PC-3 (cell line): ENCODE results near the gene VIPR2. TPM values are rescaled to one million over a fixed set of nuclear protein-coding genes. Genes with fewer than 3 reads are reported as not detected.

Source experiments
- ATAC-seq: fragments of 200-7000 bp; cut with Tn5 transposase; 2 replicates; pipeline ENCODE4 v1.9.1; 2020; ENCODE audit warnings: mild to moderate bottlenecking, moderate library complexity
- BruUV-seq: library from RNA; stranded (reverse); fragments of 400-500 nt; replicated peaks from 2 replicates; lab custom pipeline; 2021; lab: Mats Ljungman, UMichigan
- CTCF ChIA-PET: fragments of 300-600 bp; sonication (Branson Sonifier 250); formaldehyde crosslinking; loops from one replicate; lab custom pipeline; 2022; ENCODE audit warnings: antibody characterized with exemption; lab: Charles Lee
- POLR2A ChIA-PET: fragments of 300-600 bp; sonication (Branson Sonifier 250); formaldehyde crosslinking; loops from one replicate; lab custom pipeline; 2022; ENCODE audit warnings: antibody characterized with exemption; ENCODE audit not compliant: unreplicated experiment; lab: Charles Lee
- DNase-seq: peaks from one replicate; pipeline ENCODE4 v3.0.0-alpha.2; 2015
- H2AFZ ChIP-seq: fragments of 300-600 bp; sonication (generic); 2 replicates; pipeline ENCODE4 v1.6.0; 2016; ENCODE audit warnings: antibody characterized with exemption, low read length
- H3F3A ChIP-seq: fragments of 300-600 bp; sonication (generic); one replicate; pipeline ENCODE4 v1.6.0; 2017; ENCODE audit warnings: antibody characterized with exemption, low read length, control low read depth, mild to moderate bottlenecking; ENCODE audit not compliant: unreplicated experiment
- H3K27ac ChIP-seq: fragments of 300-600 bp; sonication (generic); 2 replicates; pipeline ENCODE4 v1.5.1; 2016; ENCODE audit warnings: mild to moderate bottlenecking, low read length
- H3K27me3 ChIP-seq: fragments of 300-600 bp; sonication (generic); 2 replicates; pipeline ENCODE4 v1.6.1; 2016; ENCODE audit warnings: low read length, mixed read lengths
- H3K36me3 ChIP-seq: fragments of 300-600 bp; sonication (generic); 2 replicates; pipeline ENCODE4 v1.6.1; 2016; ENCODE audit warnings: low read depth, mixed run types, low read length, mixed read lengths
- H3K4me1 ChIP-seq: fragments of 300-600 bp; sonication (generic); 2 replicates; pipeline ENCODE4 v1.5.1; 2016; ENCODE audit warnings: low read length; ENCODE audit not compliant: insufficient read depth
- H3K4me2 ChIP-seq: fragments of 300-600 bp; sonication (generic); 2 replicates; pipeline ENCODE4 v1.6.0; 2016; ENCODE audit warnings: low read length
- H3K4me3 ChIP-seq: fragments of 300-600 bp; sonication (generic); 2 replicates; pipeline ENCODE4 v1.5.1; 2016; ENCODE audit warnings: mild to moderate bottlenecking, low read length, mixed read lengths
- H3K79me2 ChIP-seq: fragments of 300-600 bp; sonication (generic); 2 replicates; pipeline ENCODE4 v1.6.1; 2017; ENCODE audit warnings: low read length, mixed read lengths
- H3K9ac ChIP-seq: fragments of 300-600 bp; sonication (generic); 2 replicates; pipeline ENCODE4 v1.6.0; 2016; ENCODE audit warnings: mild to moderate bottlenecking, low read length
- H3K9me2 ChIP-seq: fragments of 300-600 bp; sonication (generic); replicated peaks from 2 replicates; pipeline ENCODE4 v1.6.1; 2016; ENCODE audit warnings: mixed run types, low read length, mixed read lengths
- H3K9me3 ChIP-seq: fragments of 300-600 bp; sonication (generic); 2 replicates; pipeline ENCODE4 v1.6.1; 2016; ENCODE audit warnings: low read length, mixed read lengths
- H4K20me1 ChIP-seq: fragments of 300-600 bp; sonication (generic); 2 replicates; pipeline ENCODE4 v1.6.1; 2016; ENCODE audit warnings: low read length, mixed read lengths
- CTCF ChIP-seq: fragments of 300-600 bp; sonication (generic); conservative IDR thresholded peaks from 2 replicates; pipeline ENCODE4 v1.5.1; 2017; ENCODE audit warnings: antibody characterized with exemption, low read depth, mild to moderate bottlenecking, low read length
- EZH2 ChIP-seq: fragments of 300-600 bp; sonication (generic); IDR thresholded peaks from one replicate; pipeline ENCODE4 v1.6.1; 2017; ENCODE audit warnings: antibody characterized with exemption, mild to moderate bottlenecking, low read length; ENCODE audit not compliant: unreplicated experiment
- EZH2phosphoT487 ChIP-seq: fragments of 300-600 bp; sonication (generic); IDR thresholded peaks from 2 replicates; pipeline ENCODE4 v1.6.1; 2018; ENCODE audit warnings: mild to moderate bottlenecking, antibody characterized with exemption, low read length, borderline replicate concordance
- intact Hi-C: fragments of 100-400 bp; cut with micrococcal nuclease; formaldehyde crosslinking; loops from 2 replicates; pipeline ENCODE4 v1.9.0; 2023
- total RNA-seq: library from RNA; depleted of rRNA; stranded (reverse); fragments of >200 nt; gene quantifications from 2 replicates; pipeline ENCODE4 v1.2.3, GENCODE V29; 2014

VIPR2 gene
- total RNA-seq, 1 experiment from 2014 or later: not detected

DNA sequence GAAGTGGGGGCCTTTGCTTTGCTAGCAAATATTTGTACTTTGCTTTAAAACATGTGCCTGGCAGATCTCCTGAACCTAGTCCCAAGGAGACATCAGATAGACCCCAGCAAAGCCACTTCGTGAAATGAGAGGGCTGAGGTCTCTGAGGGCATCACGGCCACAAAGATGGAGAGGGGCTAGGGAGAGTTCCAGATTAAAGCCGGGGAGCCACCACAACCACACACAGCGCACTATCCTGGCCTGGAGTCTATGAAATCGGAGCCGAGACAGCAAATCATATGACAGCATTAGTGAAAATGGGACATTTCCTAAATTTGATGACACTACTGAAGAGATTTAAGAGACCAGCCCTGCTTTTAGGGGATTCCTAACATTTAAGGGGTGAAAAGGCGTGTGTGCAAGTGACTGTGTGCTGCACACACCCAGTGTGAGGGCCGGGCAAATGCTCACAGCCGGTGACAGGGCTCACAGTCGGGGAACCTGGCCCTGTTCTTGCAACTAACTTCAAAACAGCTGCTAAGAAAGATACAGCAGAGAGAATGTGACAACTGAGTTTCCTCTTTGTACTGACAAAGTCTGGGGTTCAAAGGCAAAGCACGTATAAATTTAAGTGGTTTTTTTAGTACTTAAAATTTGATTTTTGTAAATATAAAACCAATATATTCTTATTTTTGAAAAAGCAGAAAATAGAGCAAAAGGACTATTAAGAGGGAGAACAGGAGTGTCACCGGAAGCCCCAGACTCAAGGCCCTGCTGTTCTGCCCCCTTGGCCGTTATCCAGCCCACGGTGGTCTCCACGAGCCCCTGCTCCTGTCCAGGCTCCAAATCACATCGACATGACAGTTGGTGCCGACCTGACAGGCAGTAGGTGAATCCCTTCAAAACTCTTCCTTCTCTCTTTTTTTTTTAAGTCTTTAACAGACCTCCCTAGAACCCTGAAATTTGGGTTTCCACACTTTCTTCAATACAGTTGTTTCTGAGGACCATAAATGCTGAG lies 49.5 kb downstream of the VIPR2 start:
- no peak overlapping the region for H3K9ac ChIP-seq
- H3K79me2 ChIP-seq: no peaks in the 10 kb centered on the region
- H4K20me1 ChIP-seq: no peaks in the 10 kb centered on the region
- H3K27ac ChIP-seq: no peak overlapping the region
- no peaks in the 10 kb centered on the region for H3F3A ChIP-seq
- no peaks in the 10 kb centered on the region for H3K4me1 ChIP-seq
- no TSS peak for BruUV-seq
- H3K9me3 ChIP-seq: no peaks in the 10 kb centered on the region
- no peak overlapping the region for H2AFZ ChIP-seq
- ATAC-seq: no peak
- intact Hi-C loops: no loop called here
- no peaks in the 10 kb centered on the region for H3K9me2 ChIP-seq
- POLR2A ChIA-PET: no interaction called here
- H3K4me3 ChIP-seq: no peak overlapping the region
- H3K4me2 ChIP-seq: no peak overlapping the region
- CTCF ChIA-PET: no interaction called here
- TF ChIP-seq EZH2 (no peak), EZH2phosphoT487 (no peak), CTCF (no peak)
- no peak for DNase-seq
- H3K27me3 ChIP-seq: peaks cover 36% of the 10 kb centered on the region
- H3K36me3 ChIP-seq: no peaks in the 10 kb centered on the region

DNA sequence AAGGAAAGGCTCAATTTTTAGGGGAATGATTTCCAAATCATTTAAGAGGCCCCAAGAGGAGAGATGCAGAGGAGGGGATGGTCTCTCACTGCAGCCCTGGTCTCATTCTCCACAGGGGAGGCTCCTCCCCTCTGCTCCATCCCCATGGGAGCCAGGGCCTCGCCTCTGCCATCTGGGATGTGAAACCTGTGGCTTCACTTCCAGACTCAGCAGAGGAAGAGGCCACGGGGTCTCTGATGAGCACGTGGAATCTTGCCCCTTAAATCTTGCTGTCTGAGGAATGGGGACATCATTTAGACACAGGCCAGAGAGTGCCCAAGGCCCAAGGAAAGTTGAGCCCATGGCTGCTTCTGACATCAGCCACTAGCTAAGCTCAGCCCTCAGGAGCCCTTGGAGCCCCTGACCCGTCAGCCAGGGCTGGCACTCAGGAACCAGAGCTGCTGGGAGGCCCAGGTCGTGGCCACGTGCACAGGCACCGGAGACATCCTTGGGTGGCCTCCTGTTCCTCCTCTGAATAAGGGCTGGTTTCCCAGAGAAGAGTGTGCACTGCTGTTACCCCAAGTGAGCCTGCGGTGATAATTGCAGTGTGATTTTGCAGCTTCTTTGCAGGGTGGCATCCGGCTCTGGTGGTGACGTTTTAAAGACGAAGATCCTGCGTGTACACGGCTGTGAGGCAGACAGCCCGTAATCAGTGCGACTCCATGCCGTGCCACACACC lies 50.5 kb downstream of the VIPR2 start:
- Histone ChIP-seq H3K9me3 (no peaks in the 10 kb centered on the region), H3K27me3 (peaks cover 36% of the 10 kb centered on the region), H2AFZ (no peak overlapping the region), H3K9ac (no peak overlapping the region), H3K27ac (no peak overlapping the region), H3K79me2 (no peaks in the 10 kb centered on the region), H3K4me2 (no peak overlapping the region), H3K4me3 (no peak overlapping the region), H3K36me3 (no peaks in the 10 kb centered on the region), H3K4me1 (no peaks in the 10 kb centered on the region), H3K9me2 (no peaks in the 10 kb centered on the region), H4K20me1 (no peaks in the 10 kb centered on the region), H3F3A (no peaks in the 10 kb centered on the region)
- CTCF ChIA-PET: interaction anchor here (0.7 kb wide), 1 partner anchor 438 kb away, joined by 3 read pairs; no protein-coding TSS in a partner anchor
- intact Hi-C loops: no loop called here
- TF ChIP-seq EZH2phosphoT487 (no peak), CTCF (no peak), EZH2 (no peak)
- POLR2A ChIA-PET: interaction anchor here (0.6 kb wide), 1 partner anchor 18 kb away, joined by 3 read pairs; no protein-coding TSS in a partner anchor
- BruUV-seq: no TSS peak
- ATAC-seq (no peak), DNase-seq (no peak)
